HUDEP-2 (cell line): Measurements from ENCODE around the gene KCNK3.

Experiments
- DNase-seq, 76 experiments: peaks; one replicate each; lab custom pipeline; 2025; ENCODE audit not compliant: unreplicated experiment in 76 of 76; lab: John Stamatoyannopoulos, UW

Gene KCNK3

GRCh38 chr2:26769089-26769761 lies 76.7 kb downstream of the KCNK3 start:
- peak in 74 of 76 experiments; percentile 48 to 95 (median 82) for DNase-seq

GRCh38 chr2:26770986-26771586 lies 78.6 kb downstream of the KCNK3 start:
- DNase-seq: peak in 64 of 76 experiments; percentile 3 to 73 (median 52)

- DNase-seq: peak in 75 of 76 experiments; percentile 21 to 92 (median 84)
These were observed 79.8 kb downstream of the KCNK3 start for GRCh38 chr2:26772064-26773001.

- DNase-seq: no peak
These were observed 83.8 kb downstream of the KCNK3 start for GRCh38 chr2:26776195-26776800.

GRCh38 chr2:26778098-26778497 lies 85.6 kb downstream of the KCNK3 start:
- DNase-seq: no peak

- no peak for DNase-seq
These were observed 86.0 kb downstream of the KCNK3 start for GRCh38 chr2:26778507-26778906.

- no peak for DNase-seq
These were observed 87.8 kb downstream of the KCNK3 start for GRCh38 chr2:26780203-26780760.
